HepG2 (cell line): ENCODE data around the gene FAH. TPM values are rescaled to one million over a fixed set of nuclear protein-coding genes. Genes with fewer than 3 reads are reported as not detected.
A peak's percentile ranks its signal among the peaks of the same experiment; 100 is the strongest.

Experiments used
- HOXD1 ChIP-seq: sonication (generic); formaldehyde crosslinking; IDR thresholded peaks from 2 replicates; pipeline ENCODE4 v1.5.0; 2020; ENCODE audit warnings: missing genetic modification reagents
- IRF1 ChIP-seq: sonication (generic); formaldehyde crosslinking; IDR thresholded peaks from 2 replicates; pipeline ENCODE4 v1.4.0; 2020; ENCODE audit warnings: low read depth, mild to moderate bottlenecking, missing genetic modification reagents
- KLF12 ChIP-seq: sonication (generic); formaldehyde crosslinking; IDR thresholded peaks from 2 replicates; pipeline ENCODE4 v1.4.0; 2020; ENCODE audit warnings: missing genetic modification reagents, borderline replicate concordance
- MBD4 ChIP-seq: IDR thresholded peaks from 2 replicates; pipeline ENCODE4 v1.6.1; 2012; ENCODE audit warnings: low read length, inconsistent platforms, borderline replicate concordance
- NAIF1 ChIP-seq: sonication (generic); formaldehyde crosslinking; IDR thresholded peaks from 2 replicates; pipeline ENCODE4 v1.5.0; 2020; ENCODE audit warnings: mild to moderate bottlenecking, missing genetic modification reagents, borderline replicate concordance
- NR1H2 ChIP-seq: sonication (generic); formaldehyde crosslinking; IDR thresholded peaks from 2 replicates; pipeline ENCODE4 v1.8.1; 2022; ENCODE audit warnings: low read depth, missing genetic modification reagents, borderline replicate concordance
- NR2C2 ChIP-seq: sonication (generic); formaldehyde crosslinking; IDR thresholded peaks from 2 replicates; pipeline ENCODE4 v1.4.0; 2020; ENCODE audit warnings: missing genetic modification reagents, mild to moderate bottlenecking, moderate library complexity, borderline replicate concordance
- ONECUT2 ChIP-seq: sonication (generic); formaldehyde crosslinking; IDR thresholded peaks from 2 replicates; pipeline ENCODE4 v1.4.0; 2020; ENCODE audit warnings: missing genetic modification reagents
- SMARCE1 ChIP-seq: fragments of 450-650 bp; IDR thresholded peaks from 2 replicates; pipeline ENCODE4 v1.6.1; 2017; ENCODE audit warnings: borderline replicate concordance
- SRF ChIP-seq: IDR thresholded peaks from 2 replicates; pipeline ENCODE4 v1.6.1; 2011; ENCODE audit warnings: mild to moderate bottlenecking, low read depth, low read length, moderate library complexity
- SSRP1 ChIP-seq: IDR thresholded peaks from 2 replicates; pipeline ENCODE4 v1.6.1; 2016; ENCODE audit warnings: control low read depth
- ZNF124 ChIP-seq: sonication (generic); formaldehyde crosslinking; IDR thresholded peaks from 2 replicates; pipeline ENCODE4 v1.4.0; 2020; ENCODE audit warnings: missing genetic modification reagents
- ZNF326 ChIP-seq: sonication (generic); formaldehyde crosslinking; IDR thresholded peaks from 2 replicates; pipeline ENCODE4 v1.4.0; 2020; ENCODE audit warnings: missing genetic modification reagents, borderline replicate concordance
- ZNF577 ChIP-seq: sonication (generic); formaldehyde crosslinking; IDR thresholded peaks from 2 replicates; pipeline ENCODE4 v1.4.0; 2020; ENCODE audit warnings: mild to moderate bottlenecking, low read depth, missing genetic modification reagents, borderline replicate concordance
- ZNF674 ChIP-seq: sonication (generic); formaldehyde crosslinking; IDR thresholded peaks from 2 replicates; pipeline ENCODE4 v1.5.0; 2020; ENCODE audit warnings: low read depth, mild to moderate bottlenecking, missing genetic modification reagents
- ZNF740 ChIP-seq: sonication (generic); formaldehyde crosslinking; IDR thresholded peaks from 2 replicates; pipeline ENCODE4 v1.4.0; 2020; ENCODE audit warnings: missing genetic modification reagents
- ZNF75D ChIP-seq: sonication (generic); formaldehyde crosslinking; IDR thresholded peaks from 2 replicates; pipeline ENCODE4 v1.8.1; 2023; ENCODE audit warnings: missing genetic modification reagents, mild to moderate bottlenecking, borderline replicate concordance
- ZSCAN22 ChIP-seq: sonication (generic); formaldehyde crosslinking; IDR thresholded peaks from 2 replicates; pipeline ENCODE4 v1.4.0; 2020; ENCODE audit warnings: mild to moderate bottlenecking, missing genetic modification reagents
- polyA plus RNA-seq, 8 experiments: library from polyadenylated mRNA; depleted of rRNA in 3 of 8; stranded (reverse) in 7 of 8; unstranded in 1 of 8; fragments of >200 nt; fragmentation: Illumina TruSeq in 4 of 8; extraction: Trizol in 4 of 8; gene quantifications; 2 replicates each; pipeline versions ENCODE4 v1.2.1 to v1.2.3, GENCODE V29; 2011 to 2016; ENCODE audit warnings: low read depth in 4 of 8, missing spikeins in 1 of 8, mixed read lengths in 1 of 8; ENCODE audit not compliant: insufficient read depth in 1 of 8
- total RNA-seq, 5 experiments: library from RNA; depleted of rRNA; stranded (reverse); fragments of >200 nt; fragmentation: Illumina TruSeq; extraction: Trizol; gene quantifications; 2 replicates each; pipeline ENCODE4 v1.2.3, GENCODE V29; 2016; ENCODE audit warnings: low read depth in 1 of 5
- TF ChIP-seq, protein P1 (sequence below): sonication (generic); formaldehyde crosslinking; IDR thresholded peaks from 2 replicates; pipeline ENCODE4 v1.4.0; 2020; ENCODE audit warnings: missing genetic modification reagents
- TF ChIP-seq, protein P2 (sequence below): sonication (generic); formaldehyde crosslinking; IDR thresholded peaks from 2 replicates; pipeline ENCODE4 v1.4.0; 2020; ENCODE audit warnings: missing genetic modification reagents

The FAH gene
- total and polyA plus RNA-seq, 2 of the 13 experiments (the other 11 are each of a cell fraction or from before 2014, with no cell fraction given): 36.6 to 75.0 TPM

DNA sequence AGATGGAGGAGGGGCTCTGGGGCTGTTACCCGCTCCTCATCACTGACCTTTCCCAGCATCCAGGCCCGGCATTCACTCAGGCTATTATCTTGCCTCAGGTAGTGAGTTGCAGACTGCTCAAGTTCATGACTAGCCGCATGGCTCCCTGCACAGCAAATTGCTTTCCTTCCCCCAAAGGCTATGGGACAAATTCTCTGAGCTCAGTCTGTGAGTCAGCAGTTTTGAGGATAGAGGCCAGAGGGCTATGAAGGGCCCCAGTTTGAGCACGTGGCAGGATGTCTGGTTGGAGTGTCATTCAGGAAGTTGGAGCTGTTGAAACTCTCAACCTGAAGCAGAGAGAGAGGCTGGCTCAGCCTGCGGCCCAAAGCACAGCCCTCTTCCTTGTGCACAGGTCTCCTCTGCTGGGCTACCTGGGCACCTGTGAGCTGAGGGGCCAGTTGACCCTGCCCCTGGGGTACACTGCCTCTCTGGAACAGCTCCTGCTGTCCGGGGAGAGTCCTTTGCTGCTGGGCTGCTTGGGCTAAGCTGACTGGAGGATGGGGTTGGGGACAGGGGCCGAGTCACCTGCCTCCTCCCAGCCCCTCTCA lies 7.9 kb downstream of the FAH start (continued):
- TF ChIP-seq, protein P1, sequence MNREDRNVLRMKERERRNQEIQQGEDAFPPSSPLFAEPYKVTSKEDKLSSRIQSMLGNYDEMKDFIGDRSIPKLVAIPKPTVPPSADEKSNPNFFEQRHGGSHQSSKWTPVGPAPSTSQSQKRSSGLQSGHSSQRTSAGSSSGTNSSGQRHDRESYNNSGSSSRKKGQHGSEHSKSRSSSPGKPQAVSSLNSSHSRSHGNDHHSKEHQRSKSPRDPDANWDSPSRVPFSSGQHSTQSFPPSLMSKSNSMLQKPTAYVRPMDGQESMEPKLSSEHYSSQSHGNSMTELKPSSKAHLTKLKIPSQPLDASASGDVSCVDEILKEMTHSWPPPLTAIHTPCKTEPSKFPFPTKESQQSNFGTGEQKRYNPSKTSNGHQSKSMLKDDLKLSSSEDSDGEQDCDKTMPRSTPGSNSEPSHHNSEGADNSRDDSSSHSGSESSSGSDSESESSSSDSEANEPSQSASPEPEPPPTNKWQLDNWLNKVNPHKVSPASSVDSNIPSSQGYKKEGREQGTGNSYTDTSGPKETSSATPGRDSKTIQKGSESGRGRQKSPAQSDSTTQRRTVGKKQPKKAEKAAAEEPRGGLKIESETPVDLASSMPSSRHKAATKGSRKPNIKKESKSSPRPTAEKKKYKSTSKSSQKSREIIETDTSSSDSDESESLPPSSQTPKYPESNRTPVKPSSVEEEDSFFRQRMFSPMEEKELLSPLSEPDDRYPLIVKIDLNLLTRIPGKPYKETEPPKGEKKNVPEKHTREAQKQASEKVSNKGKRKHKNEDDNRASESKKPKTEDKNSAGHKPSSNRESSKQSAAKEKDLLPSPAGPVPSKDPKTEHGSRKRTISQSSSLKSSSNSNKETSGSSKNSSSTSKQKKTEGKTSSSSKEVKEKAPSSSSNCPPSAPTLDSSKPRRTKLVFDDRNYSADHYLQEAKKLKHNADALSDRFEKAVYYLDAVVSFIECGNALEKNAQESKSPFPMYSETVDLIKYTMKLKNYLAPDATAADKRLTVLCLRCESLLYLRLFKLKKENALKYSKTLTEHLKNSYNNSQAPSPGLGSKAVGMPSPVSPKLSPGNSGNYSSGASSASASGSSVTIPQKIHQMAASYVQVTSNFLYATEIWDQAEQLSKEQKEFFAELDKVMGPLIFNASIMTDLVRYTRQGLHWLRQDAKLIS (CRISPR knock-in tag): no peak
- TF ChIP-seq, protein P2, sequence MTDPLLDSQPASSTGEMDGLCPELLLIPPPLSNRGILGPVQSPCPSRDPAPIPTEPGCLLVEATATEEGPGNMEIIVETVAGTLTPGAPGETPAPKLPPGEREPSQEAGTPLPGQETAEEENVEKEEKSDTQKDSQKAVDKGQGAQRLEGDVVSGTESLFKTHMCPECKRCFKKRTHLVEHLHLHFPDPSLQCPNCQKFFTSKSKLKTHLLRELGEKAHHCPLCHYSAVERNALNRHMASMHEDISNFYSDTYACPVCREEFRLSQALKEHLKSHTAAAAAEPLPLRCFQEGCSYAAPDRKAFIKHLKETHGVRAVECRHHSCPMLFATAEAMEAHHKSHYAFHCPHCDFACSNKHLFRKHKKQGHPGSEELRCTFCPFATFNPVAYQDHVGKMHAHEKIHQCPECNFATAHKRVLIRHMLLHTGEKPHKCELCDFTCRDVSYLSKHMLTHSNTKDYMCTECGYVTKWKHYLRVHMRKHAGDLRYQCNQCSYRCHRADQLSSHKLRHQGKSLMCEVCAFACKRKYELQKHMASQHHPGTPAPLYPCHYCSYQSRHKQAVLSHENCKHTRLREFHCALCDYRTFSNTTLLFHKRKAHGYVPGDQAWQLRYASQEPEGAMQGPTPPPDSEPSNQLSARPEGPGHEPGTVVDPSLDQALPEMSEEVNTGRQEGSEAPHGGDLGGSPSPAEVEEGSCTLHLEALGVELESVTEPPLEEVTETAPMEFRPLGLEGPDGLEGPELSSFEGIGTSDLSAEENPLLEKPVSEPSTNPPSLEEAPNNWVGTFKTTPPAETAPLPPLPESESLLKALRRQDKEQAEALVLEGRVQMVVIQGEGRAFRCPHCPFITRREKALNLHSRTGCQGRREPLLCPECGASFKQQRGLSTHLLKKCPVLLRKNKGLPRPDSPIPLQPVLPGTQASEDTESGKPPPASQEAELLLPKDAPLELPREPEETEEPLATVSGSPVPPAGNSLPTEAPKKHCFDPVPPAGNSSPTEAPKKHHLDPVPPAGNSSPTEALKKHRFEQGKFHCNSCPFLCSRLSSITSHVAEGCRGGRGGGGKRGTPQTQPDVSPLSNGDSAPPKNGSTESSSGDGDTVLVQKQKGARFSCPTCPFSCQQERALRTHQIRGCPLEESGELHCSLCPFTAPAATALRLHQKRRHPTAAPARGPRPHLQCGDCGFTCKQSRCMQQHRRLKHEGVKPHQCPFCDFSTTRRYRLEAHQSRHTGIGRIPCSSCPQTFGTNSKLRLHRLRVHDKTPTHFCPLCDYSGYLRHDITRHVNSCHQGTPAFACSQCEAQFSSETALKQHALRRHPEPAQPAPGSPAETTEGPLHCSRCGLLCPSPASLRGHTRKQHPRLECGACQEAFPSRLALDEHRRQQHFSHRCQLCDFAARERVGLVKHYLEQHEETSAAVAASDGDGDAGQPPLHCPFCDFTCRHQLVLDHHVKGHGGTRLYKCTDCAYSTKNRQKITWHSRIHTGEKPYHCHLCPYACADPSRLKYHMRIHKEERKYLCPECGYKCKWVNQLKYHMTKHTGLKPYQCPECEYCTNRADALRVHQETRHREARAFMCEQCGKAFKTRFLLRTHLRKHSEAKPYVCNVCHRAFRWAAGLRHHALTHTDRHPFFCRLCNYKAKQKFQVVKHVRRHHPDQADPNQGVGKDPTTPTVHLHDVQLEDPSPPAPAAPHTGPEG: no peak
- TF ChIP-seq ZNF124 (CRISPR knock-in tag) (0 out of 2 replicates have a peak, but pooled peaks have one; percentile 49), SRF (no peak), ZNF75D (no peak), MBD4 (no peak), ZSCAN22 (CRISPR knock-in tag) (no peak; the same call in 1 of the 2 replicates), ZNF740 (CRISPR knock-in tag) (no peak), NR1H2 (CRISPR knock-in tag) (no peak), NR2C2 (peak; percentile 33; the same call in 1 of the 2 replicates), SSRP1 (CRISPR knock-in tag) (no peak), ONECUT2 (CRISPR knock-in tag) (no peak), ZNF674 (CRISPR knock-in tag) (no peak), SMARCE1 (no peak), IRF1 (no peak), KLF12 (no peak), ZNF577 (CRISPR knock-in tag) (no peak), NAIF1 (no peak), HOXD1 (CRISPR knock-in tag) (no peak), ZNF326 (CRISPR knock-in tag) (no peak)
